Measurements from ENCODE around the gene HSD3B1. TPM values are rescaled to one million over a fixed set of nuclear protein-coding genes. Genes with fewer than 3 reads are reported as not detected.

HSD3B1 gene
- total RNA-seq (0.09 TPM), polyA plus RNA-seq (0.39 TPM)
- long read RNA-seq, donor 1, result 0 reads
- long read RNA-seq, donor 2, result 0 reads
- long read RNA-seq, donor 3, result 0 reads
- long read RNA-seq, donor 4, result 0 reads
- long read RNA-seq, donor 5, result 0 reads
- long read RNA-seq, donor 6, result 0 reads
- long read RNA-seq, donor 7, result 0 reads
- long read RNA-seq, donor 8, result 0 reads
- long read RNA-seq, donor 9, result 0 reads
- long read RNA-seq, donor 10, result 0 reads

DNA sequence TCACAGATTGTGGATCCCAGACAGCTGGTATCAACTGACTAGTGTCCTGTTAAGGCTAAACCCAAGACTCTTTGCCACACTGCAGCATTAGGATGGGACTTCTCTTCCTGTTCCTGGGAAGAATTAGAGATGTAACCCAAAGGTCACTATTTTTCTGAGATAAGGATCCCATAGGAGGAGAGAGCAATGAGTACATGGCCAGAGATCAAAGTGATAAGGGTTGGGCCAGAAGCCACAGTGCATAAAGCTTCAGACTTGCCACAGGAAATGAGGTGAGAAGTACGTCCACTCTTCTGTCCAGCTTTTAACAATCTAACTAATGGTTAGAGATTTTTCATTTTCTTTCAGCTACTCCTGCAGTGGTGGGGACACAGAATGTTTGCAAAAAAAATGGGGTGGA, at the start of gene HSD3B1:
HSD3B1 (plus strand) TSS at position 270 of the 400 bp plus-strand sequence. CDS start 267 bp downstream, outside the sequence.
- no peaks in the 10 kb centered on the region for H3K36me3 ChIP-seq (ENCODE audit: control insufficient read depth in 2 of 2, insufficient read depth in 2 of 2, low read length in 1 of 2)
- H3K9me3 ChIP-seq (ENCODE audit: control insufficient read depth in 2 of 2, insufficient read depth in 1 of 2, low read length in 1 of 2), result no peaks in the 10 kb centered on the region
- H3K27me3 ChIP-seq (ENCODE audit: control insufficient read depth in 2 of 2, insufficient read depth in 1 of 2, low read length in 1 of 2), result no peaks in the 10 kb centered on the region
- 83% methylated on average over 1 of the region's 1 CpG for WGBS
- H3K27ac ChIP-seq (ENCODE audit: low read depth in 1 of 2, low read length in 1 of 2), result no peak within 1 kb of the TSS
- H3K4me3 ChIP-seq (ENCODE audit: low read length in 2 of 2), result no peak within 1 kb of the TSS
- H3K4me1 ChIP-seq (ENCODE audit: control insufficient read depth in 2 of 2, insufficient read depth in 2 of 2, low read length in 2 of 2), result no peaks in the 10 kb centered on the region
- DNase-seq (ENCODE audit: low read depth in 6 of 9, low spot score in 9 of 9), result no peak

DNA sequence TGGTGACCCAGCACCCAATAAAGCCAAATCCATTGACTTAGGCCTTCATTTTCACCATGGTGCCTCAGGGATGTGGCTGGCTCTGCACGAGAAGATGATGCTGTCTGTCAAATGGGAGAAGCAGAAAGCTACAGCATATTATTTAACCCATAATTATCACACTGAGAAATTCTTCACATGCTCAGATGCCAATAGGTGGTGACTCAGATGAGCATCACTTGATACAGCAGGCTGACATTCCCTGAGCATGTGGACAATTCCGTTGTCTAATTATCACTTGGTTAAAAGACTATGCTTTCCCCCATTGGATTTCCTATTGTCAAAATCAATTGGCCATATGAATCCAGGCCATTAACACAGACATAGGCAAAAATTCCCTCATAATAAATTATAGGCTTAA, 44.0 kb upstream of the HSD3B1 start:
- DNase-seq (ENCODE audit: low read depth in 6 of 9, low spot score in 9 of 9), result no peak
- Histone ChIP-seq H3K4me1 (ENCODE audit: control insufficient read depth in 2 of 2, insufficient read depth in 2 of 2, low read length in 2 of 2) (no peaks in the 10 kb centered on the region), H3K36me3 (ENCODE audit: control insufficient read depth in 2 of 2, insufficient read depth in 2 of 2, low read length in 1 of 2) (no peaks in the 10 kb centered on the region), H3K9me3 (ENCODE audit: control insufficient read depth in 2 of 2, insufficient read depth in 1 of 2, low read length in 1 of 2) (no peaks in the 10 kb centered on the region), H3K27me3 (ENCODE audit: control insufficient read depth in 2 of 2, insufficient read depth in 1 of 2, low read length in 1 of 2) (no peaks in the 10 kb centered on the region), H3K27ac (ENCODE audit: low read depth in 1 of 2, low read length in 1 of 2) (no peak overlapping the region), H3K4me3 (ENCODE audit: low read length in 2 of 2) (no peak overlapping the region)
- 93% methylated on average over 2 of the region's 2 CpGs for WGBS

DNA sequence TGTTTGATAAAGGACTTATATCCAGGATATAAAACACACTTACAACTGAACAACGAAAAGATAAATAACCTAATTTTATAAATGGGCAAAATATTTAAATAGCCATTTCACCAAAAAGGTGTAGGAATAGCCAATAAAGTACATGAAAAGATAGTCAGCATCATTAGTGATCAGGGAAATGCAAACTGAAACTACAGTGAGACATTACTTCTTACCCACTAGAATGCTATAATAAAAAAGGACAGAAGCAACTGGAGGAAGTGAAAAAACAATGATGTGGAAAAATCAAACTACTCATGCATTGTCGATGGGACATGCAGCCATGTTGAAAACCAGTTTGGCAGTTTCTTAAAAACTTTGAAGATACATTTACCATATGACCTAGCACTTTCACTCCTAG, 43.4 kb upstream of the HSD3B1 start:
- H3K36me3 ChIP-seq (ENCODE audit: control insufficient read depth in 2 of 2, insufficient read depth in 2 of 2, low read length in 1 of 2), result no peaks in the 10 kb centered on the region
- no peak overlapping the region for H3K27ac ChIP-seq (ENCODE audit: low read depth in 1 of 2, low read length in 1 of 2)
- no peaks in the 10 kb centered on the region for H3K9me3 ChIP-seq (ENCODE audit: control insufficient read depth in 2 of 2, insufficient read depth in 1 of 2, low read length in 1 of 2)
- 94% methylated on average over 2 of the region's 2 CpGs for WGBS
- H3K27me3 ChIP-seq (ENCODE audit: control insufficient read depth in 2 of 2, insufficient read depth in 1 of 2, low read length in 1 of 2), result no peaks in the 10 kb centered on the region
- H3K4me1 ChIP-seq (ENCODE audit: control insufficient read depth in 2 of 2, insufficient read depth in 2 of 2, low read length in 2 of 2), result no peaks in the 10 kb centered on the region
- no peak overlapping the region for H3K4me3 ChIP-seq (ENCODE audit: low read length in 2 of 2)
- DNase-seq (ENCODE audit: low read depth in 6 of 9, low spot score in 9 of 9), result no peak

GRCh38 chr1:119466445-119466844, 40.6 kb upstream of the HSD3B1 start:
- Histone ChIP-seq H3K9me3 (ENCODE audit: control insufficient read depth in 2 of 2, insufficient read depth in 1 of 2, low read length in 1 of 2) (no peaks in the 10 kb centered on the region), H3K4me1 (ENCODE audit: control insufficient read depth in 2 of 2, insufficient read depth in 2 of 2, low read length in 2 of 2) (no peaks in the 10 kb centered on the region), H3K4me3 (ENCODE audit: low read length in 2 of 2) (no peak overlapping the region), H3K27ac (ENCODE audit: low read depth in 1 of 2, low read length in 1 of 2) (no peak overlapping the region), H3K36me3 (ENCODE audit: control insufficient read depth in 2 of 2, insufficient read depth in 2 of 2, low read length in 1 of 2) (no peaks in the 10 kb centered on the region), H3K27me3 (ENCODE audit: control insufficient read depth in 2 of 2, insufficient read depth in 1 of 2, low read length in 1 of 2) (no peaks in the 10 kb centered on the region)
- no peak for DNase-seq (ENCODE audit: low read depth in 6 of 9, low spot score in 9 of 9)
- 80% methylated on average over 2 of the region's 2 CpGs for WGBS

GRCh38 chr1:119467219-119467618, 39.8 kb upstream of the HSD3B1 start:
- no peak overlapping the region for H3K27ac ChIP-seq (ENCODE audit: low read depth in 1 of 2, low read length in 1 of 2)
- H3K9me3 ChIP-seq (ENCODE audit: control insufficient read depth in 2 of 2, insufficient read depth in 1 of 2, low read length in 1 of 2), result no peaks in the 10 kb centered on the region
- 100% methylated on average over 1 of the region's 1 CpG for WGBS
- H3K36me3 ChIP-seq (ENCODE audit: control insufficient read depth in 2 of 2, insufficient read depth in 2 of 2, low read length in 1 of 2), result no peaks in the 10 kb centered on the region
- no peak overlapping the region for H3K4me3 ChIP-seq (ENCODE audit: low read length in 2 of 2)
- H3K4me1 ChIP-seq (ENCODE audit: control insufficient read depth in 2 of 2, insufficient read depth in 2 of 2, low read length in 2 of 2), result no peaks in the 10 kb centered on the region
- DNase-seq (ENCODE audit: low read depth in 6 of 9, low spot score in 9 of 9), result no peak
- no peaks in the 10 kb centered on the region for H3K27me3 ChIP-seq (ENCODE audit: control insufficient read depth in 2 of 2, insufficient read depth in 1 of 2, low read length in 1 of 2)

DNA sequence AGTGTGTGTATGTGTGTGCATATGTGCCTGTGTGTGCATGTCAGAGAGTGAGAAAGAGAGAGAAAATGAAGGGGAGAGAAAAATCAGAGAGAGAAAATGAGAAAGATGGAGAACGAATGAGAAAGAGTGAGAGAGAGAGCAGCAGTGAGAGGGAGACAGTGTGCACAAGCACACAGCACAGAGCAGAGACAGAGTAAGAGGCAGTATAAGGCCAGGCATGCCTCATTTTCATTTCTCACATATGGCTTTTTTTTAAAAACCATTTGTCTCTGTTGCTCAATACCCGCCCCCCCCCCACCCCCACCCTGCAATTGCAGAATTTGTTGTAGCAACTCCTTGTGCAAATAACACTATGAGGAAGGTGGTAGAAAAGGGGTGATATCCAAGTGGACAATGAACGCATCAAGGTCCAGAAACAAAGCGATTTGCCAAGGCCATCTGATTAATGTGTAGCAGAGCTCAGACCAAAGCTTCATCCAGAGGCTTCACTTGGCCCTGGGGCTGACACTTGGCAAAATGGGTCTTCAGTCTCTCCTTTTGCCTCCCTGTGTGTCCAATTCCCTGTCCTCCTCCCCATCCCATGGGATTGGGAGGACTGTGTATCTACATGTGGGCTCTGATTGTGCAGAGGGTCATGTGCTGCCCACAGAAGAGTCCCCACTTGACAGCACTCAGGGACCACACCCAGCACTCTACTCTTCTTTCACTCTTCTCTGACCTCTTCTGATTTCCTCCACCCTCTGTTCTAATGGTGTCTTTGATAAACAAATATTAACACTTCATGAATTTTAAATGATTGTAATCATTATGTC, 38.9 kb upstream of the HSD3B1 start:
- Histone ChIP-seq H3K36me3 (ENCODE audit: control insufficient read depth in 2 of 2, insufficient read depth in 2 of 2, low read length in 1 of 2) (no peaks in the 10 kb centered on the region), H3K4me3 (ENCODE audit: low read length in 2 of 2) (no peak overlapping the region), H3K27me3 (ENCODE audit: control insufficient read depth in 2 of 2, insufficient read depth in 1 of 2, low read length in 1 of 2) (no peaks in the 10 kb centered on the region), H3K9me3 (ENCODE audit: control insufficient read depth in 2 of 2, insufficient read depth in 1 of 2, low read length in 1 of 2) (no peaks in the 10 kb centered on the region), H3K4me1 (ENCODE audit: control insufficient read depth in 2 of 2, insufficient read depth in 2 of 2, low read length in 2 of 2) (no peaks in the 10 kb centered on the region), H3K27ac (ENCODE audit: low read depth in 1 of 2, low read length in 1 of 2) (no peak overlapping the region)
- DNase-seq (ENCODE audit: low read depth in 6 of 9, low spot score in 9 of 9), result no peak
- WGBS, result 66% methylated on average over 4 of the region's 4 CpGs

DNA sequence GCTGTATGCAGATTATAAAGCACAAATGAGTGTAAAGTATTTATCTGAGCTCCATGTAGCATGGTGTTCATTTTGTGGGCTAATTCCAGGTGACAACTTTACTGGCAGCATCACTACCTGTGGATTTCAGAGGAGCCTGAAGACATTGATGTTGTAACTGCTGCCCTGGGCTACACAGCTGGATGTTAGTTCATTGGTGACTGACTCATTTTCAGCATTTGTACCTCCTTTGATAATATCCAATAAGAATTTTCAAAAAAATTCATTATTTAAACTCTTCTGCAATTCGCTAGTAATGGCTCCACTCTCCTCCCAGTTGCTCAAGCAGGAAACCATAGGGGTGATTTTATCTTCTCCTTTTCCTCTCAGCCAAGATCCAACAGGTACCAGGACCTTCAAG, 37.3 kb upstream of the HSD3B1 start:
- no peaks in the 10 kb centered on the region for H3K4me1 ChIP-seq (ENCODE audit: control insufficient read depth in 2 of 2, insufficient read depth in 2 of 2, low read length in 2 of 2)
- no peaks in the 10 kb centered on the region for H3K27me3 ChIP-seq (ENCODE audit: control insufficient read depth in 2 of 2, insufficient read depth in 1 of 2, low read length in 1 of 2)
- no peaks in the 10 kb centered on the region for H3K36me3 ChIP-seq (ENCODE audit: control insufficient read depth in 2 of 2, insufficient read depth in 2 of 2, low read length in 1 of 2)
- DNase-seq (ENCODE audit: low read depth in 6 of 9, low spot score in 9 of 9), result no peak
- H3K9me3 ChIP-seq (ENCODE audit: control insufficient read depth in 2 of 2, insufficient read depth in 1 of 2, low read length in 1 of 2), result no peaks in the 10 kb centered on the region
- H3K27ac ChIP-seq (ENCODE audit: low read depth in 1 of 2, low read length in 1 of 2), result no peak overlapping the region
- no peak overlapping the region for H3K4me3 ChIP-seq (ENCODE audit: low read length in 2 of 2)
- WGBS, result 79% methylated on average over 1 of the region's 1 CpG

DNA sequence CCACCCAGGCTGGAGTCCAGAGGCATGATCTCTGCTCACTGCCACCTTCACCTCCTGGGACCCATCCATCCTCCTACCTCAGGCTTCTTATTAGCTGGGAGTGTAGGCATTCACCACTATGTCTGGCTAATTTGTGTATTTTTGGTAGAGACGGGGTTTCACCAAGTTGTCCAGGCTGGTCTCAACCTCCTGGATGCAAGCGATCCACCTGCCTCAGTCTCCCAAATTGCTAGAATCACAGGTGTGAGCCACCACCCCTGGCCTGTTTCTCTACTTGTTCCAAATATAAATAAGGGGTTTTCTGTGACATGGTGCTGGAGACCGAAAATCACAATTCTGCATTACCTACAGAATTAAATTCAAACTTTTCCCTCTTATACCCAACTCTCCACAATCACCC, 36.6 kb upstream of the HSD3B1 start:
- DNase-seq (ENCODE audit: low read depth in 6 of 9, low spot score in 9 of 9), result no peak
- H3K9me3 ChIP-seq (ENCODE audit: control insufficient read depth in 2 of 2, insufficient read depth in 1 of 2, low read length in 1 of 2), result no peaks in the 10 kb centered on the region
- no peaks in the 10 kb centered on the region for H3K27me3 ChIP-seq (ENCODE audit: control insufficient read depth in 2 of 2, insufficient read depth in 1 of 2, low read length in 1 of 2)
- no peak overlapping the region for H3K4me3 ChIP-seq (ENCODE audit: low read length in 2 of 2)
- WGBS, result 97% methylated on average over 3 of the region's 3 CpGs
- H3K36me3 ChIP-seq (ENCODE audit: control insufficient read depth in 2 of 2, insufficient read depth in 2 of 2, low read length in 1 of 2), result no peaks in the 10 kb centered on the region
- H3K4me1 ChIP-seq (ENCODE audit: control insufficient read depth in 2 of 2, insufficient read depth in 2 of 2, low read length in 2 of 2), result no peaks in the 10 kb centered on the region
- no peak overlapping the region for H3K27ac ChIP-seq (ENCODE audit: low read depth in 1 of 2, low read length in 1 of 2)

- Histone ChIP-seq H3K4me1 (ENCODE audit: control insufficient read depth in 2 of 2, insufficient read depth in 2 of 2, low read length in 2 of 2) (no peaks in the 10 kb centered on the region), H3K36me3 (ENCODE audit: control insufficient read depth in 2 of 2, insufficient read depth in 2 of 2, low read length in 1 of 2) (no peaks in the 10 kb centered on the region), H3K4me3 (ENCODE audit: low read length in 2 of 2) (no peak overlapping the region), H3K27me3 (ENCODE audit: control insufficient read depth in 2 of 2, insufficient read depth in 1 of 2, low read length in 1 of 2) (no peaks in the 10 kb centered on the region), H3K9me3 (ENCODE audit: control insufficient read depth in 2 of 2, insufficient read depth in 1 of 2, low read length in 1 of 2) (no peaks in the 10 kb centered on the region), H3K27ac (ENCODE audit: low read depth in 1 of 2, low read length in 1 of 2) (no peak overlapping the region)
- no peak for DNase-seq (ENCODE audit: low read depth in 6 of 9, low spot score in 9 of 9)
- 90% methylated on average over 7 of the region's 7 CpGs for WGBS
These were observed 36.1 kb upstream of the HSD3B1 start for GRCh38 chr1:119470958-119471357.
